Posterior vena cava (tissue), 2 donors: Measurements from ENCODE around the gene PRR5. TPM values are rescaled to one million over a fixed set of nuclear protein-coding genes. Genes with fewer than 3 reads are reported as not detected.
"Not testable (repeated sequence)": the region's sequence is repeated elsewhere in the genome, so short reads cannot be mapped to it uniquely, and the experiment has no call there.

Source experiments
- DNase-seq: peaks from one replicate; pipeline ENCODE4 v3.0.0-alpha.2; 2020; ENCODE audit warnings: low spot score
- intact Hi-C, 2 donors: fragments of 100-400 bp; cut with DNase I; formaldehyde crosslinking; loops; one replicate each; pipeline versions ENCODE4 v1.14.1 to v1.14.2; 2022 to 2023
- total RNA-seq, 2 donors: library from RNA; stranded (reverse); fragmentation: NEBNext Ultra II Directional; extraction: Animal tissue kit (Norgen Biotek cat#: 25700); gene quantifications; one replicate each; pipeline ENCODE4 v1.2.1, GENCODE V29; 2021
- donor health status: DM: yes; HTN: yes; CAD: no.
- donor health status: DM: yes; HTN: yes; CAD: no.

Gene PRR5
- total RNA-seq, 2 donors from 2014 or later, result 8.8 to 11.8 TPM

DNA sequence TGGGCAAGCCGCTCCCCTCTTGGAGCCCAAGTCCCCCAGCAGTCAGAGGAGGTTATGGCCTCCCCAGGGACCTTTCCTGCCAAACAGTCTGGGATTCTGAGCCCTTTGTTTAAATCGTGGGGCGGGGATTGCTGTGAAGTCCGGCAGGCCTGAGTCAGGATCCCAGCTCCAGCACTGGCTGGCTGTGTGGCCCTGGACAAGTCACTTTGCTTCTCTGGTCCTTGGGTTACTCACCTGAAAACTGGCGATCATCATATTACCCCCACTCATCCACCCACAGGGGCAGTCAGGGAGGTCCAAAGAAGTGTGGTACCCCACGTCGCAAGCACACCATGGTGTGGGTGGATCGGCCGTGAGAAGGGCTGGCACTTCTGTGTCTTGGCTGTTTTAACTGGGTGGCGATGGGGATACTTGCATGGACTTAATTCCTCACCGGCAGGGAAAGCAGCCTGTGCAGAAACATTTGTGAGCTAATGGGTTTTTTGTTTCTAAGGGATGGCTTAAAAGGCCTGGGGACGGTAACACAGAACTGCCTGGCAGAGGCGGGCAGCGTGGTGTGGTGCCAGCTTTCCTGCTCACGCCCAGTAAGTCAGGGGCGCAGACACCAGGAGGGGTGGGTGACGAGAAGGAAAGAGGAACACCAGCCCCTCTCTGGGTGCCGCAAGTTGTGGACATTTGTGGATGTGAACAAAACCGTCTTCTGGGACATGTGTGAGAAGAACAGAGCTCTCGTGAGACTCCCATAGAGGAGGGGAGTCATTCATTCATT is 31.6 kb upstream of the PRR5 start:
- intact Hi-C loops, result no loop called here
- no peak for DNase-seq

DNA sequence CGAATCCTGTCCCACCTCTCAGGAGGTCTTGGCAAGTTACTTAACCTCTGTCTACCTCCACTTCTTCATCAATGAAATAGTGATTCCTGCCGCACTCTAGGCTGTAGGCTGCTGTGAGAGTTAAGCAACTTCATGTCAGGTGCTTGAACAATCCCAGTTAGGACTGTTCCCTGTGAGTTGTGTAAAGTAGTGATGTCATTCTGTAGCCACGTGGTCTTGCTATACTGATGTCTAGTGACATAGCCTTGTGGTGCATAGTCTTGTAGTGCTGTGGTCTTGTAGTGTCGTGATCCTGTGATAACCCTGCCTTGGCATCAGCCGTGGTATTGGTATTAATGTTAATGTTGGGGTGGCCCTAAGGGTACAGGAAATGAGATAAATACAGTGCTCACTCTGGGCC is 30.3 kb upstream of the PRR5 start:
- intact Hi-C loops, result no loop called here
- no peak for DNase-seq

- intact Hi-C loops, result no loop called here
- no peak for DNase-seq
These were observed 29.4 kb upstream of the PRR5 start for GRCh38 chr22:44672632-44673031.

DNA sequence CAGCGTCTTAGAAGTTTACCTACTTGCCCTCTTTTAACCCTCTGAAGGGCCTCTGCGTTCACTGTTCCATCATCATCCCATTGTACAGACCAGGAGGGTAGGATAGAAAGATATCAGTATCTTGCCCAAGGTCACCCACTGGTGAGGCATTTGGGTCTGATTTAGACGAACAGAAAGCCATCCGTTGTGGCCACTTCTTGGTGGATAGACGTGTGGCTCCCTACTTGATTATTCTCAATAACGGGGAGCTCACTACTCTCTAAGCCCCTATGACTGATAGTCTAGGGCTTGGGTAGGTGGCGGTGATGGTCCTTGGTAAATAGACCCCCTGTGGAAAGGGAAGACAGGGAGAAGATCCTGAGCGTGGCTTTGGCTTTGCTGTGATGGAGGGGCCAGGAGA is 28.6 kb upstream of the PRR5 start:
- intact Hi-C loops, result no loop called here
- DNase-seq, result no peak

DNA sequence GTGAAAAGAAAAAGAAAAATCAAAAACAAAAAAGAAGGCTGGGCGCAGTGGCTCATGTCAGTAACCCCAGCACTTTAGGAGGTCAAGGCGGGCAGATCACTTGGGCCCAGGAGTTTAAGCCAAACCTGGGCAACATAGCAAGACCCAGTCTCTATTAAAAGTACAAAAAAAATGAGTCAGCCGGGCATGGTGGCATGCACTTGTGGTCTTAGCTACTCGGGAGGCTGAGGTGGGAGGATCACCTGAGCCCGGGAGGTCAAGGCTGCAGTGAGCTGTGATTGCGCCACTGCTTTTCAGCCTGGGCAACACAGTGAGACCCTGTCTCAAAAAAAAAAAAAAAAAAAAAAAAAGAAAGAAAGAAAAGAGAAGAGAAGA is 26.0 kb upstream of the PRR5 start:
- intact Hi-C loops, DNase-seq: not testable (repeated sequence)

GRCh38 chr22:44676441-44677352 is 25.3 kb upstream of the PRR5 start:
- intact Hi-C loops, result no loop called here

DNA sequence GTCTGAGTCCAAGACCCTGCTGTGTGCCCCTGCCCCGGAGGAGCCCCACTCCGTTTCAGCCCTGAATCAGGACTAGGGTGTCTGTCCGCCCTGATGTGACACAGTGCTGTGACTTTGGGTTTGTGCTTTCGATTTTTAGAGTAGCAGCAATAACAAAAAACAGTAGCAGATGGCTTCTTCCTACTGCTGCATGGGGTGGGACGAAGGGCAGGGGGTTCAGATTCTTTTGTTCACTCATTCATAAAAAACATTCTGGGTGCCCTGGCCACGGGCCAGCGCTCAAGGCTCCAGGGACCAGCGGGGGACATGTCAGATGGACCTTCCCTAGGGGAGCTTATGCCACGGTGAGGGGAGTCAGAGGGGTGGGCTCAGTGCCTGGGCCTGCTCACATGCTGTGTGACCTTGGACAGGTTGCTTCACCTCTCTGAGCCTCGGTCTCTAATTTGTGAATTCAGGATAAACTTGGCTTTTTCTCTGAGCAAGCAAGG is 24.6 kb upstream of the PRR5 start:
- intact Hi-C loops, result no loop called here
- no peak for DNase-seq

More at GRCh38 chr22:44676441-44677352, 25.3 kb upstream of the PRR5 start:
- DNase-seq, result no peak

DNA sequence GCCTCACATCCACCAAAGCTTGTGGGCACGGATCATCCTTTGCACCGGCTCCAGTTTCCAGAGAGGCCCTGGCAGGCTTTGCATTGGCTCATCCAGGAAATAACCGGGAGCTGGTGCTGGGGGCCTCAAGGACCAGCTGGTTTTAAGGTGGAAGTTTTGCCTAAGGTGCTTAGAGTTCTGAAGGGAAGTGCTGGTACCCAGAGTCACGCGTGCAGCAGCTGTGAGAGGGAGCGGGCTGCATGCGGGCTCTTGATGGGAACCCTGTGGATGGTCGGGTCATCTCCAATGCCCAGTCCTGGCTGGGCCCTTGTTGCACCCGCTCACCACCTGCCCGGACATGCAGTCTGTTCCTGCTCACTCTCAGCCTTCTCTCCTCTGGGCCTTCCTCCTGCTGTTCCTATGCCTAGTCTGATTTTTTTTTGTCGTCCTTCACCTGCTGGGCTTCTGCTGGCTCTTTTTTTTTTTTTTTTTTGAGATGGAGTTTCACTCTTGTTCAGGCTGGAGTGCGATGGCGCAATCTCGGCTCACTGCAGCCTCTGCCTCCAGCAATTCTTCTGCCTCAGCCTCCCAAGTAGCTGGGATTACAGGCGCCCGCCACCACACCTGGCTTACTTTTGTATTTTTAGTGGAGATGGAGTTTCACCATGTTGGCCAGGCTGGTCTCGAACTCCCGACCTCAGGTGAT is 24.0 kb upstream of the PRR5 start:
- intact Hi-C loops, result no loop called here
- no peak for DNase-seq

DNA sequence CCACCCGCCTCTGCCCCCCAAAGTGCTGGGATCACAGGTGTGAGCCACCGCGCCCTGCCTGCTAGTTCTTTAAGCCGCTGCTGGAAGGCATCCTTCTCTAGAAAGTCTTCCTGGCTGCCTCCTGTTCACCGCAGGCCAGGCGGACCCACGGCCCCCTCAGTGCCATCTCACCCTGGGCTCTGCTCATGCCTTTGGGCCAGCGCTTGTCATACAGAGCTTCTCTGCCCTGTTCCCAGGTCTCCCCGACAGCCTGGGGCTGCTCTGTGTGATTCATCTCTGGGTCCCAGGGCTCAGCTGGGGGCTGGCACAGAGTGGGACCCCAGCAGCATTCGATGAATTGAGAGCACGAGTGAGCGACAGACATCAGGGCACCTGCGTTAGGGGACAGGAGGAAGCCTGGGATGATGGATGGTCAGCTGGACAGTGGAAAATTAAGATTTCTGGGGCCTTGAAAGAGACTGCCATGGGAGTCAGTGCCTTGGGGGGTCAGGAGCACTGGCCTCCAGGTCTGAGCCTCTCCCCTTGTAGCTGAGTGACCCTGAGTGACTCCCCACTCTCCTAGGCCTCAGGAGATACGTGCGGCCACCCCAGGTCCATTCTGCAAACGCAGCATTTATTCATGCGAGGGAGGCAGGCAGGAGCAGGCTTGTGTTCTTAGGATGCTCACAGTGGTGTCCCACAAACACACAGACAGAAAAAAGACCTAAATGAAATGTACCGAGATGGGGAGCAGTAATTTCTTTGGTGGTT is 23.3 kb upstream of the PRR5 start:
- DNase-seq, result no peak
- intact Hi-C loops, result no loop called here

GRCh38 chr22:44679306-44679647 is 22.7 kb upstream of the PRR5 start:
- intact Hi-C loops, result not testable (repeated sequence)

GRCh38 chr22:44680058-44680457 is 21.9 kb upstream of the PRR5 start:
- intact Hi-C loops, result no loop called here
- DNase-seq, result no peak

More at GRCh38 chr22:44679306-44679647, 22.7 kb upstream of the PRR5 start:
- not testable (repeated sequence) for DNase-seq

DNA sequence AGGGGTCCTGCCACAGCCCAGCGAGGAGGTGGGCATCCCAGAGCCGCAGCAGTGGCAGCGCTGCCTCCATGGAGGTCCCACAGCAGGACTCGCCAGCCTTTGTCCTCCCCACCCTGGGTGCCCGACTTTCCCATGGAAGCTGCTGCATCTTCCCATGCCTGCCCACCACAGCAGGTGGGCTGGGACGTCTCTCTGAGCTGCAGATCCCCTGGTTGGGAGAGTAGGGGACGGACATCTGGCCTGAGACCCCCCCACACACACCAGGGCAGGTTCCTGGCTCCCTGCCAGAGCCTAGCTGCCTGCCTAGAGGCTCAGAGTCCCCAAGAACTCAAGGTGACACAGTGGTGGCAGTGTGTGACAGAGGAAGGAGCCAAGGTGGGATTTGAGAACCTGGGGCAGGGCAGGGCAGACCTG is 21.5 kb upstream of the PRR5 start:
- intact Hi-C loops, result no loop called here

GRCh38 chr22:44682556-44683168 is 19.3 kb upstream of the PRR5 start:
- intact Hi-C loops, result no loop called here
- DNase-seq, result no peak

More for the DNA sequence above, 21.5 kb upstream of the PRR5 start:
- no peak for DNase-seq

DNA sequence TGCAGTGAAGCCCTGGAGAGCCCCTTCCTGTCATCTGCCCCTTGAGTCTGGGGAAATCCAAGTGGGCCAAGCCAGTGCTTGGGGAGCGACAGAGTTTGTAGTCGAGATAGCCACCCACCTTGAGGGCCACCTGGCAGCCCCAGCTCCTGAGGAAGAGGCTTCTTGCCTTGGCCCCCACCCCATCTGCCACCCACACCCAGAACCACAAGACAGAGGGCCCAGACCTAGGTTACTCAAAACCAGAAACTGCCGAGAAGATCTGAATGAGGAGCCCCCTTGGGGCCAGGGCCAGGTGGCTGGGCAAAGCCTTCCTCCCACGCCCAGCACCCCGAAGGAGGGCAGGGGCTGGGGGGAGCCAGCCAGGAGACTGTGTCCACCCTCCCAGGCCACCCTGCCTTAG is 18.8 kb upstream of the PRR5 start:
- no peak for DNase-seq
- intact Hi-C loops, result no loop called here

DNA sequence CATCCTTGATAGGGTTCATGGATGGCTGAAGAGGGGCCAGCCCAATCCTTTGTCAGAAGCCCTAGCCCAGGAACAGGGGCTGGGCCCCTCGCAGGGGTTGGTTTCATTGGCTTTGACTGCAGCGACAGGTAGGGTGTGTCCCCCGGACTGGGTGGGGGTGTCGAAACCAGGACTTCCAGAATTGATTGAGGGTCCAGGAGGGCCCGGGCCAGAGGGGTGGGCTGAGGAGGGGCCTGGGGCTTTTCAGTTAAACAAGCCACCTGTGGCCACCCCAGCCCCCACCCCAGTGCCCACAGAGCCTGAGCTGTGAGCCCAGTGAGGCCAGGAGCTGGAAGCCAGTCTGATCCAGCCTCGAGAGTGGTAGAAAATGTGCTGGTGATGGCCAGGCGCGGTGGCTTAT is 18.1 kb upstream of the PRR5 start:
- no peak for DNase-seq
- intact Hi-C loops, result no loop called here

- intact Hi-C loops, result no loop called here
- DNase-seq, result peak; percentile 95
These were observed 17.3 kb upstream of the PRR5 start for GRCh38 chr22:44684506-44685383.

- intact Hi-C loops, result no loop called here
- no peak for DNase-seq
These were observed 16.5 kb upstream of the PRR5 start for GRCh38 chr22:44685384-44686056.
